NCI-H187 (cell line): ENCODE data around the gene ZNF512.
A peak's percentile ranks its signal among the peaks of the same experiment; 100 is the strongest.
"Not testable (repeated sequence)": the region's sequence is repeated elsewhere in the genome, so short reads cannot be mapped to it uniquely, and the experiment has no call there.

ENCODE experiments used
- DNase-seq, 2 experiments: peaks; one replicate each; lab custom pipeline; 2025; lab: John Stamatoyannopoulos, UW

The ZNF512 gene

DNA sequence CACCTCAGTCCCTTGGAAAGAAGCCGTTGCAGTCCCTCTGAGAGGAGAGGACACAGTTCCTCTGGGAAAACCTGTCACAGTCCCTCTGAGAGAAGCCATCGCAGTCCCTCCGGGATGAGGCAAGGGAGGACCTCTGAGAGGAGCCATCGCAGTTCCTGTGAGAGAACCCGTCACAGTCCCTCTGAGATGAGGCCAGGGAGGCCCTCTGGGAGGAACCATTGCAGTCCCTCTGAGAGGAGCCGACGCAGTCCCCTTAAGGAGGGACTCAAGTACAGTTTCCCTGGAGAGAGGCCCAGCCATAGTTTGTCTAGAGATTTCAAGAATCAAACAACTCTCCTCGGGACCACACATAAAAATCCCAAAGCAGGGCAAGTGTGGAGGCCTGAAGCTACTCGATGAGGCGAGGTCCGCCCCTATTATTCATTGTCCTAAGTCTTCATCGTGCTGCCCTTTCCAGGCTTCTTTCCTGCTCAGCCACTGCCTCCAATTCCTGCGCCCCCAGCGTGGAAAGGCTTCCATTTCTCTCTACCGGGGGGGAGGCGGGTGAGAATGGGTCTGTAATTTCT is 630 bp upstream of the ZNF512 start:
- DNase-seq: no peak

GRCh38 chr2:27583390-27583915 is 611 bp downstream of the ZNF512 start:
- DNase-seq: no peak

DNA sequence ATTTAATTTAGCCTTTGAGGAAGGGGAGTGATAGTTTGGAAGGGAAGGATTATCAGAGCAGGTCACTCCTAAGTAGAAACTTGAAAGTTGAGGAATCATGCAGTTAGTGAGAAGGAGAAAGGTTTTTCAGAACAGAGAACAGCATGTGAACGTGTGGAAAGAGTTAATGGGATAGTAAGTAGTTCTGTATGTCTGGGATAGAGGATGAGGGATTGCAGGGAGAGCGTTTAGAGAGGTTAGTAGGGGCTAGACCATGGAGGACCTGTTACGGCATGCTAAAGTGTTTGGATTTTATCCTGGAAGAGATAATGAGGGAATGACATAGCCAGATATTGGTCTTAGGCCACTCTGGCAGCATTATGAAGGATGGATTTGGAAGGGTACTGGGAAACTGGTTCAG is 1.8 kb downstream of the ZNF512 start:
- DNase-seq: no peak

- no peak for DNase-seq
These were observed 4.2 kb downstream of the ZNF512 start for GRCh38 chr2:27587025-27587424.

DNA sequence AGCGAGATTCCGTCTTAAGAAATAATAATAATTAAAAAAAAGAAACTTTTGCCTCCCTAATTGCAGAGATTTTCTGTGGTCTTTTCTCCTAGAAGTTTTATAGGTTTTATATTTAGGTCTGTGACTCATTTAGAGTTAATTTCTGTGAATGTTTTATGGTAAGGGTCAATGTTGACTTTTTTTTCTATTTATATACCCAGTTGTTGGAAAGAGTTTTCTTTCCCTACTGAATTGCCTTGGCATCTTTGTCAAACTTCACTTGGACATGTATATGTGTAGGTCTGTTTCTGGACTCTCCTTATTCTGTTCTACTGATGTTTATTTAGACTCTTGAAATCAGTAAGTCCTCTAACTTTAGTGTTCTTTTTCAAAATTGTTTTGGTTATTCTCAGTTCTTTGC is 5.5 kb downstream of the ZNF512 start:
- no peak for DNase-seq

DNA sequence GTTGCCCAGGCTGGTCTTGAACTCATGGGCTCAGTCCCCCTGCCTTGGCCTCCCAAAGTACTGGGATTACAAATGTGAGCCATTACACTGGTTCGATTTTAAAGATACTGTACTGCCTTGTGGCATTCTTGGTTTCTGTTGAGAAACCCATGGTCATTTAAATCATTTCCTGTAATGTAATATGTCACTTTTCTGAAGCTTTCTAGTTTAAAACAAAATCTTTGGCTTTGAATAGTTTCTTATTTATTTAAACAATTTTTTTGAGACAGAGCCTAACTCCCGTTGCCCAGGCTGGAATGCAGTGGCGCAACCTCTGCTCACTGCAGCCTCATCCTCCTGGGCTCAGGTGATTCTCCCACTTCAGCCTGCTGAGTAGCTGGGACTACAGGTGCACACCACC is 8.9 kb downstream of the ZNF512 start:
- DNase-seq: no peak

- DNase-seq: no peak
These were observed 10.4 kb downstream of the ZNF512 start for GRCh38 chr2:27593240-27593639.

DNA sequence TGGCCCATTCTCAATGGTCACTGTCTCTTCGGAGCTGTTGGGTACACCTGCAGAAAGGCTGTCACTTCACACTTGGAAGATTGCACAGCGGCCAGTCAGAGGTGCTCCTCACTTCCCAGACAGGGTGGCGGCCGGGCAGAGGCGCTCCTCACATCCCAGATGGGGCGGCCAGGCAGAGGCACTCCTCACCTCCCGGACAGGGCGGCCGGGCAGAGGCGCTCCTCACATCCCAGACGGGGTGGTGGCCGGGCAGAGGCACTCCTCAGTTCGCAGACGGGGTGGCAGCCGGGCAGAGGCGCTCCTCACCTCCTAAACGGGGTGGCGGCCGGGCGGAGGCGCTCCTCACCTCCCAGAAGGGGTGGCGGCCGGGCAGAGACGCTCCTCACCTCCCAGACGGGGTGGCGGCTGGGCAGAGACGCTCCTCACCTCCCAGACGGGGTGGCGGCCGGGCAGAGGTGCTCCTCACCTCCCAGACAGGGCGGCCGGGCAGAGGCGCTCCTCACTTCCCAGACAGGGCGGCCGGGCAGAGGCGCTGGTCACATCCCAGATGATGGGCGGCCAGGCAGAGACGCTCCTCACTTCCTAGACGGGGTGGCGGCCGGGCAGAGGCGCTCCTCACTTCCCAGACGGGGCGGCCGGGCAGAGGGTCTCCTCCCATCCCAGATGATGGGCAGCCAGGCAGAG is 11.3 kb downstream of the ZNF512 start:
- not testable (repeated sequence) for DNase-seq

DNA sequence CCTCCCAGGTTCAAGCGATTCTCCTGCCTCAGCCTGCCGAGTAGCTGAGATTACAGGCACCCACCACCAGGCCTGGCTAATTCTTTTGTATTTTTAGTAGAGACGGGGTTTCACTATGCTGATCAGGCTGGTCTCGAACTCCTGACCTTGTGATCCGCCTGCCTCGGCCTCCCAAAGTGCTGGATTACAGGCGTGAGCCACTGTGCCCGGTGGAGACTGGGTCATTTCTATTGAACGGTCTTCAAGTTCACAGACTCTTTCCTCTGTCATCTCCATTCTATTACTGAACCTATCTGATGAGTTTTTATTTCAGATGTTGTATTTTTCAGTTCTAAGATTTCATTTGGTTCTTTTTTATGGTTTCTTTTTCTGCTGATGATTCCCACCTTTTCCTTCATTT is 12.6 kb downstream of the ZNF512 start:
- not testable (repeated sequence) for DNase-seq

DNA sequence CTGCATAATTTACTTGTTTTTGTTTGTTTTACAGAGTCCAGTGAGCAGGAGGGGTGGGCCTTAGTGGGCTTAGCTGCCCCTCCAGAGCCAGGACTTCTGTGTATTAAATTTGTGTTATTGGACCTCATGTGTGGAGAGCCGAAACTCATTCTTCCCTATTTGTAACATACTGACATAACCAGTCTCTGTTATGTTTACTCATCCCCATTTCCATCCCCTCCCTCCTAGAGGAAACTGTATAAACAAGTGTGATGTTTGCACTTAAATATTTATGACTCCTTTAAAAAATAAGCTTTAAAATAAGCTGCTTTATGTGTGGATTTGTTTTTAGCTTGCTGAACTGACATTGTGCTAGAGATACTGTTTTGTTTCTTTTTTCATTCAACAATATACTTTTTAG is 13.8 kb downstream of the ZNF512 start:
- no peak for DNase-seq

DNA sequence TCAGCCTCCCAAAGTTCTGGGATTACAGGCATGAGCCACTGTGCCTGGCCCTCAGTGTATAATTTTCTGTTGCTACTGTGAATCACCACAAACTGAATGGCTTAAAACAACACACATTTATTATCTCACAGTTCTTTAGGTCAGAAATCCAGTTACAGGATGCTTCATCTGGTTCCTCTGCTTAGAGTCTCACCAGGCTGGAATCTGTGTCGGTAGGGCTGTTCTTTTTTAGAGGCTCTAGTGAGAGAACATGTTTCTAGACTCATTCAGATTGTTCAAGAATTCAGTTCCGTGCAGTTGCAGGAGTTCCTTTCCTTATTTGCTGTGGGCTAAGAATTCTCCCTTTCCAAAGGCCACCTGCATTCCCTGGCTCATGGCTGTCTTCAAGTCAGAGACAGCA is 23.8 kb downstream of the ZNF512 start:
- no peak for DNase-seq

- no peak for DNase-seq
These were observed 31.1 kb downstream of the ZNF512 start for GRCh38 chr2:27613985-27614384.

DNA sequence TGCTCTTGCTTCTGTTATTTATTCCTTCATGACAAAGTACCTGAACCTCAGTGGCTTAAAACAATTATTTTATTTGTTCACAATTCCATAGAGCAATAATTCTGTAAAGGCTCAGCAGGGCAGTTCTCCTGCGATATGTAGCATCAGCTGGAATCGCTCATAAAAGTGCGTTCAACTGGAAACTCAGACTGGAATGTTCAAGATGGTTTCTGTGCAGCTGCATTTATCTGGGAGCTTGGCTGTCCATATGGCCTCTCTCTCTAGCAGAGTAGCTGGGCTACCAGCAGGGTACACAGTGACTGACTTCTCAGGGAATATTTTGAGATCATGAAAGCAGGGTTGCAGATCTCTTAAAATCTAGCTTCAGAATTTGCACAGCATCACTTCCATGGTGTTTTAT is 32.5 kb downstream of the ZNF512 start:
- no peak for DNase-seq

GRCh38 chr2:27621524-27621923 is 38.7 kb downstream of the ZNF512 start:
- DNase-seq: no peak

- no peak for DNase-seq
These were observed 40.1 kb downstream of the ZNF512 start for GRCh38 chr2:27622921-27623384.

- no peak for DNase-seq
These were observed 42.1 kb downstream of the ZNF512 start for GRCh38 chr2:27624943-27625342.

DNA sequence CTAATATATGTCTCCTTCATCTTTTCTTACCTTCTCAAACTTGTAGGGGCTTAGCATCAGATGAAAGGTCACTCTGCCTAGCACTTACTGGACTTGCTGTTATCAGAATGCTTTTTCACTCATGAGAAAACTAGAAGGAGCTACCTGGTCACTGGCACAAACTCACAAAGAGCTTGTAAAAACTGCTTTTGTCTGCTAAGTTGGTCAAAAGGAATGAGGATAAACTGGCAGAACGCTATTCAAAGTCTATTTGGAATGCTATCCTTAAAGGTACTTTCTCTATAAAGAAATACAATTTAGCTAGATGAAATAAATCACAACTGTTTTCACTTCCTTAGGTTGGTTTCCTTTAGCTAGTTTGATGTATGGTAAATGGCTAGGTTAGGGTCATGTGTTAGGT is 43.5 kb downstream of the ZNF512 start:
- not testable (repeated sequence) for DNase-seq

GRCh38 chr2:27626921-27627320 is 44.1 kb downstream of the ZNF512 start:
- not testable (repeated sequence) for DNase-seq

GRCh38 chr2:27627963-27628766 is 45.3 kb downstream of the ZNF512 start:
- DNase-seq: no peak

GRCh38 chr2:27628767-27629709 is 46.2 kb downstream of the ZNF512 start, which contains the start of the genes CCDC121 and GPN1:
TSS of gene CCDC121 (minus strand) at chr2:27629012. CDS start at chr2:27627799, 1,213 bp downstream.
TSS of gene GPN1 (plus strand) at chr2:27629050. CDS start at chr2:27629059, 9 bp downstream.
- DNase-seq: peak; percentile 59 to 77

DNA sequence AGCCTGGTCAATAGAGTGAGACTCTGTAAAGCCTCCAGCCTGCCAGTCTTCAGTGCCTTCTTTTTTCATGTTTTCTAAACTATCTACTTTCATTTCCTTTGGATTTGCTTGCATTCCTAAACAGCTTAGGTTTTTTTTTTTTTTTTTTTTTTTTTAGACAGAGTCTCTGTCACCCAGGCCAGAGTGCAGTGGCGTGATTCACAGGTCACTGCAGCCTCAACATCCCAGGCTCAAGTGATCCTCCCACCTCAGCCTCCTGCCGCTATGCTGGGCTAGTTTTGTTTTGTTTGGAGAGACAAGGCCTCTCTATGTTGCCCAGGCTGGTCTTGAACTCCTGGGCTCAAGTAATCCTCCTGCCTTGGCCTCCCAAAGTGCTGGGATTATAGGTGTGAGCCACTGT is 47.4 kb downstream of the ZNF512 start:
- DNase-seq: not testable (repeated sequence)
